ENCODE results near the gene POGZ.
"Not testable (repeated sequence)": the region's sequence is repeated elsewhere in the genome, so short reads cannot be mapped to it uniquely, and the experiment has no call there.

POGZ gene

DNA sequence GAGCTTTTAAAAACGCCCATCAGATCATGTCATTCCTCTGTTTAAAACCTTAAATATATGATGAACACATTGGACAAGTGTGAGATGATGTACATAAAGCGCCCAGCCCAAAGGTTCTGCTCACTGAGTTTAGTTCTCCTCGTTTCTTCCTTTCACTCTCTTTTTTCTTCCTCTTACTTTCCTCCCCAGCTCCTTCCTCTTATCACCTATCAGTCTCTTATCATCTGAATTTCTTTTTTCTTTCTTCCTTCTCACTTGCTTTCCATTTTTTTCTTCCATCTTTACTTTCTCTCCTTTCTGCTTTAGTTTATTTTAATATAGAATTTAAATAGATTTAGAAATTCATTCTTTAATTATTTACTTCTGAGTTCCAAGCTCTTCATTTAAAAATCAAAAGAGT is 17.8 kb upstream of the POGZ start:
- no peak for DNase-seq

DNA sequence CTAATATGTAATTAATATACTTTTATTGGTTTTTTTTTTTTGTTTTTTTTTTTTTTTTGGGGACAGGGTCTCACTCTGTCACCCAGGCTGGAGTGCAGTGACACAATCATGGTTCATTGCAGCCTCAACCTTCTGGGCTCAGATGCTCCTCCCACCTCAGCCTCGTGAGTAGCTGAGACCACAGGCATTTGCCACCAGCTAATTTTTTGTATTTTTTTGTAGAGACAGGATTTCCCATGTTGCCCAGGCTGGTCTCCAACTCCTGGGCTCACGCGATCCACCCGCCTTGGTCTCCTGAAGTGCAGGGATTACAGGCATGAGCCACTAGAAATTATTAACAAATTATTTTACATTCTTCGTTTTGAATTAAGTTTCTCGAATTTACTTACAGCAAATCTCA is 16.8 kb upstream of the POGZ start:
- no peak for DNase-seq

- no peak for DNase-seq
These were observed 15.9 kb upstream of the POGZ start for GRCh38 chr1:151475175-151475574.

GRCh38 chr1:151474745-151475144 is 15.5 kb upstream of the POGZ start:
- no peak for DNase-seq

- DNase-seq, result no peak
These were observed 13.8 kb upstream of the POGZ start for GRCh38 chr1:151472856-151473731.

- DNase-seq, result no peak
These were observed 5.7 kb upstream of the POGZ start for GRCh38 chr1:151465026-151465425.

DNA sequence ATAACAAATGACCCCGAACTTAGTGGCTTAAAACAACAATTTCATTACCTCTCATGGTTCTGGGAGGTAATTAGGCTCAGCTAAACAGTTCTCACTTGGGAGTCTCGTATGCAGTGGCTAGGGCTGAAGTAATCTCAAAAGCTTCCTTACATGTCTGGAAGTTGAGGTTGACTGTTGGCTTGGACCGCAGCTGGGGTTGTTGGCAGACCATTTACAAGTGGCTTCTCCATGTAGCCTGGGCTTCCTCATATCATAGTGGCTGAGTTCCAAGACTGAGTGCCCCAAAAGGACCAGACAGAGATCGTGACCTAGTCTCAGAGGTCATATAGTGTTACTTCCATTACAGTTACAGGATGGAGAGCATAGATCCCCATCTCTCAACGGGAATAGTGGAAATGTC is 2.4 kb upstream of the POGZ start:
- DNase-seq, result no peak

- no peak for DNase-seq
These were observed 428 bp downstream of the POGZ start for GRCh38 chr1:151458802-151459330.

DNA sequence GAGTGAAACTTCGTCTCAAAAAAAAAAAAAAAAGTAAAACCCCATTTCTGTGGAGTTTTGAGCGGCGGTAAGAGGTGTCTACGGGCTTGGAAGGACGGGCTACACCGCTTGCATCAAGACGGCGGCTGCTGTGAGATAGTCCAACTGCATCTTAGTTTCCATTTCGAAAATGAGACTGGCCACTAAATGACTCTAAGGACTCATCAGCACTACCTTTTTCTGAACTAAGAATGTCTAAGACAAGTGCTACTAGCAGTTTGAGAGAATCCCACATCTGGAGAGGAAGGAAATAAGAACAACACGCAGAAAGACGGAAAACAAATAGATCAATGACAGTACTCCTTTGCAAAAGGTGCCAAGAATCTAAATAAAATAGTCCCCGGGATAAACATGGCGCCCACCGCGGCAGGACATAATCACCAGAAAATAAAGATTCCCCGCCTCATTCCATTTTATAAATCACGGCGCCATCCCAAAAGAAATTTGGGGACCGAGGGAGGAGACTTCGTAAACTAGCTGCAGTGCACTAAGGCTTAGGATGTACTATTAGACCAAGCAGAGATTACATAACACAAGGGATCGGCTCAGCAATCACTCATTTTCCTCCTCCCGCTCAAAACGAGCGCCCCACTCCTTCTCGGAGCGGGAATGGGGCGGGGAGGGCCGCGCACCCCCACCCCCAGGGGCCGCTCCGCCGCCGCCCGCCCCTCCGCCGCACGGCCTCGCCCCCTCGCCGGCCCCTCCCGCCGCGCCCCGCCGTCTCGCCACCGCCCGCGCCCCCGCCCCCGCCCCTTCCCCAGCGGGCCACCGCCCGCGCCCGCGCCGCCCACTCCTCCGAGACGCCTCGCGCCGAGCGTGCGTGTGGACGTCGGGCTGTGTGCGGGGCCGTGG is 1.1 kb downstream of the POGZ start:
- DNase-seq, result no peak

DNA sequence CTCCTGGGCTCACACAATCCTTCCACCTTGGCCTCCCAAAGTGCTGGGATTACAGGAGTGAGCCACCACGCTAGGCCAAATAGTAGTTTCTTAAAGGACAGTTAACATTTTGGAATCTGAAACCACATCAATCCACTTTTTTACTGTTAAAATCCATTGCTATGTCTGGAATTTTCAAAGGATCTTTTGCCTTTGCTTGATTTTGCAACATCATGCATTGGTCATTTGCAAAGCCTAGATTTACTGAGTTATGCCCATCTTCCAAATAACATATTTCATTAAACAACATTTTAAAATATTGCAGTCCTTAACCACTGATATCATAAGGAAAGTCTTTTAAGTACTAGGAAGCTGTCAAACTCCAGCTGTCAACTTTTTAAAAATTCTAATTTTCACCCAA is 3.3 kb downstream of the POGZ start:
- no peak for DNase-seq

DNA sequence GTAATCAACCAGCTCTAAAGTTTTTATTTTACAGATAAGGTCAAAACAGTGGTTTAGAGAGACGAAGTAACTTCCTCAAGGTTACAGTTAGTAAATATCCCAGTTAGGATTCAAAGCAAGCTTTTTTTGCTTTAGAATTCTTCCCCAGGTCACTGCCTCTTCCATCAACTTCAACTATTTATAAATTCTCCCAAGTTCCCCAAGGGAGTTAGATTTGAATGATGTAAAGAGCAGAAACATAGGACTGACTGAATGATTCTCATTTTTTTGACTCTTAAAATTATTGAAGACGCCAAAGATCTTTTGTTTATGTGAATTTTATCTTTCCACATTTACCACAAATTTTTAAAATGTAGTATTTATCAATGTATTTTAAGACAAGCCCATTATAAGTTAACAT is 4.1 kb downstream of the POGZ start:
- DNase-seq, result no peak

DNA sequence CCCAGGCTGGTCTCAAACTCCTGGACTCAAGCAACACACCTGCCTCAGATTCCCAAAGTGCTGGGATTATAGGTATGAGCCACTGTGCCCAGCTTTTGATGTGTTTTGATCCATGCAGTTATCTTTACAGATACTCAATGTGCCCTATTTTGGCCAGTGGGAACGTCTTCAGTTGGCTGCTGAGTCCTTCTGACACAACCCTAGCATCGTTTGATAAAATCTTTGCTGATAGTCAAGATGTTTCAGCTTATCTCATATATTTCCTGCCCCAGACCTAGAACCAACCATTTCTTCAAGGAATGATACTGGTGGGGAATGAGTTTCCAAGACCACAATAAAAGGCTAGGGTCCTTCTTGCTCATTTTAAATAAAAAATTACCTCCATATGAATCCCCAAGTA is 11.6 kb downstream of the POGZ start:
- DNase-seq, result no peak

GRCh38 chr1:151444783-151445177 is 14.5 kb downstream of the POGZ start:
- no peak for DNase-seq

DNA sequence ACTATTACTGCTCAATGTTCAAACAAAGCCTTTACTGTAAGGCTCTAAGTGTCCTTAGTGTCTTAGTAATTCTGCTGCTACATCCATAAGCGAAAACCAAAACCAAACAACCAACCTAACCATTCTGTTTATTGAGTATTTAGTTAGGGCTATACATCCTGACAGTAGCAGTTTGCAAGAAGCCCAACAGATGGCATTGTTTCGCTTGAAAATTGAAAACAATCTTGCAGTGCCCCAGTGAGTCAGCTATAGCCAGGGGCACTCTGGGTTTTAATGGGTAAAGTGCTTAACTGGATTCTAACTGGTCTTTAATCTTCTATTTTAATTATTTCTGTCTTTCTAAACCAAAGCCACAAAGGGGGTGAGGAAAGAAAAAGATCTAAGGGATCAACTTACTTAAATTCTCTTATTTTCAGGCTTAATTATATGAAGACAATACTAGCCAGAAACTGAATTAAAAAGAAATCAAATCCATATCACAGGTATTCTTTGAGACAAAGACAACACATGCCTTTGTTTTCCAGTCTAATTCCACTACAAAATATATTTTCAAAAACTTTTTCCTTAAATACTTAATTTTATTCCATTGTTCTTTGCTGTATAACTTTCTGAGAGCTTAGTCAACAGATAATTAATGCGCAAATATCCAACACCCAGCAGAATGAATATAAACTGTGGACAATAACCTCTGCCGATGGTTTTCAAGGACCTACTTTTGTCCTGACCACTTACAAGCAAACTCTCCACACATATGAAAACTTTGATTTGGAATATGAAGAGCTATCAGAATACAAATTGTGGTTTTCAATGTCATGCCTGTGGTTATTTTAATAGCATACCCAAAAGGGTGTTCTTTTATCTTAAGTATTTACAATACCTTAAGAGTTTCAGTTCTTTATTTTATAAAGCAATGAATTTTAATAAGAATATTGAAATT is 15.2 kb downstream of the POGZ start:
- DNase-seq, result peak; percentile 44

DNA sequence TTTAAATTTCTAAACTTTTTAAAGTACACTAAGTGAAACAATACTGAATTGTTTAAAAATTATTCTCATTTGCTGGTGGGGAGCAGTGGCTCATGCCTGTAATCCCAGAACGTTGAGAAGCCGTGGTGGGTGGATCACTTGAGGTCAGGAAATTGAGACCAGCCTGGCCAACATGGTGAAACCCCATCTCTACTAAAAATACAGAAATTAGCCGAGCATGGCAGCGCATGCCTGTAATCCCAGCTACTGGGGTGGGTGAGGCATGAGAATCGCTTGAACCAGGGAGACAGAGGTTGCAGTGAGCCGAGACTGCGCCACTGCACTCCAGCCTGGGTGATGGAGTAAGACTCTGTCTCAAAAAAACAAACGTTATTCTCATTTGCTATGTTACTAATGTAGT is 21.9 kb downstream of the POGZ start:
- not testable (repeated sequence) for DNase-seq

GRCh38 chr1:151436985-151437384 is 22.3 kb downstream of the POGZ start:
- DNase-seq, result no peak

- no peak for DNase-seq
These were observed 24.1 kb downstream of the POGZ start for GRCh38 chr1:151435174-151435573.

DNA sequence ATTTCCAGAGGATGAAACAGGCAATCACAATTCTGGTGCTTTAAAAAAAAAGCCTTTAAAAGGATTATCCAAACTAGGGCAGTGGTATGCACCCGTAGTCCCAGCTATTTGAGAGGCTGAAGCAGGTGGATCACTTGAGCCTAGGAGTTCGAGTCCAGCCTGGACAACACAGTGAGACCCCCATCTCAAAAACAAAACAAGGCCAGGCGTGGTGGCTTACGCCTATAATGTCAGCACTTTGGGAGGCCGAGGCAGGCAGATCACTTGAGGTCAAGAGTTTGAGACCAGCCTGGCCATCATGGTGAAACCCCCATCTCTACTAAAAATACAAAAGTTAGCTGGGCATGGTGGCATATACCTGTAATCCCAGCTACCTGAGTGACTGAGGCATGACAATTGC is 25.5 kb downstream of the POGZ start:
- not testable (repeated sequence) for DNase-seq

GRCh38 chr1:151428068-151428467 is 31.2 kb downstream of the POGZ start:
- DNase-seq, result no peak

DNA sequence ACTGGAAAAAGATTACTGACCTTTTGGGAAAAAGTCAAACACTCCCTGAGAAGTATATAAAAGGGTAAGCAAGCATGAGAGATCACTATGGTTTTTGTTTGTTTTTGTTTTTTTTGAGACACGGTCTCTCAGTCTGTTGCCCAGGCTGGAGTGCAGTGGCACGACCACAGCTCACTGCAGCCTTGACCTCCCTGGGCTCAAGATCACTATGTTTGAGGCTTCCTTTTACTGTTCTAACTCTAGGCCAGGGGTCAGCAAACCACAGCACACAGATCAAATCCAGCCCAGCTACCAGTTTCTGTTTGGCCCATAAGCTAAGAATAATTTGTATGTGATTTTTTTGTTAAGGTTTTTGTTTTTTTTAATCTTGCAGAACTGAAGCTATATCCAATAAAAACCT is 34.2 kb downstream of the POGZ start:
- no peak for DNase-seq

DNA sequence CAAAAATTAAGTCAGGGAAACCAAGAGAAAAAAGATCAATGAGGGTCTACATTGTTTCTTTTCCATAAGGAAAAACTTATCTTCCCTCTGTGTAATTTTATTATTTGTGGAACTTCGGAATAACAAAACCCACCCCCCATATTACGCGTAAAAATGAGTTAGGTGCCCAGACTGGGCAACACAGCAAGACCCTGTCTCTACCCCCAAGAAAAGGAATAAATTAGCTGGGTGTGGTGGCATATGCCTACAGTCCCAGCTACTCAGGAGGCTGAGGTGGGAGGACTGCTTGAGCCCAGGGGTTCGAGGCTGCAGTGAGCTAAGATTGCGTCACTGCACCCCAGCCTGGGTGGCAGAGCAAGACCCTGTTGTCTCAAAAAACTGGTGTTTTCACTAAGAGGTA is 39.5 kb downstream of the POGZ start:
- no peak for DNase-seq

DNA sequence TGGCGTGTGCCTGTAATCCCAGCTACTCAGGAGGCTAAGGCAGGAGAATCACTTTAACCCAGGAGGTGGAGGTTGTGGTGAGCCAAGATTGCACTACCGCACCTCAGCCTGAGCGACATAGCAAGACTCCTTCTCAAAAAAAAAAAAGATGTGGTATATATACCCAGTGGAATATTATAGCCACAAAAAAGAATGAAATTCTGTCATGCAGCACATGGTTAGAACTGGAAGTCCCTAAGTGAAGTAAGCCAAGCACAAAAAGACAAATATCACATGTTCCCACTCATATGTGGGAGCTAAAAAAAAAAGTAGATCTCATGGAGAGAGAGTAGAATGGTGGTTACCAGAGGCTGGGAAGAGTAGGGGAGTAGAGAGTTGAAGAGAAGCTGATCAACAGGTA is 41.2 kb downstream of the POGZ start:
- DNase-seq, result no peak

- no peak for DNase-seq
These were observed 43.1 kb downstream of the POGZ start for GRCh38 chr1:151416231-151416630.

Data from SIG-M5 (cell line).